ENCODE data around the gene PKP1.

PKP1 gene

DNA sequence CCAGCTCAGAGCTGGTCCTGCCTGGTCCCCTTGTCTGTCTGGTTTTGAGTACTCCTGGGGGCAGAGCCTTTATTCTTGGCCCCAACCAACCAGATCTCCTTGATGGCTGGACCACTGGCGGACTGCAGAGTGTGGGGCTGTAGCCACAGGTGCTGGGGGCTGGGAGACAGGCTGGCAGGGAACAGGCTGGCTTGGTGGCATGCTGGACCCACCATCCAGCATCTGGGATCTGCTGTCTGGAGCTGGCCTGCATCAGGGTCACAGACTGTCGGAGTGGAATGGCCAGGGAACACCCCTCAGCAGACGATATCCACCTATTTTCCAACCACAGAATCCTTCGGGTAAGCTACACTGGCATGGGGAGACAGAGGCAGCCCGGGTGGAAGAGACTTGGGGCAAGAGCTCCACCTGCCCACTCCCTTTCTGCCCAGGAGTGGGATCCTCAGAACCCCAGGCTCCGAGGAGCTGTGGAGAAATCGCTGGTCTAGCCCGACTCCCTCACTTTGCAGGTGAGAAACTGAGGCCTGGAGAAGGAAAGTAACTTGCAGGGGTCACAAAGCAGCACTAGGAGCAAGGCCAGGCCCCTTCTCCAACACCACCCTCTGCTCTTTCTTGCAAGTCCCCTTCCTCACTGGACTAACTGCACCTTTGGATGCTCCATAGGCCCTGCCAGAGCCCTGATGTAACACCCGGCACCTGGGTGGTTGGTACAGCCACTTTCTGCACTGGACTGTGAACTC lies 53.6 kb downstream of the PKP1 start:
- no peak overlapping the region for H3K27ac ChIP-seq
- H3K9ac ChIP-seq (ENCODE audit: insufficient read length) = no peak overlapping the region
- H3K9me3 ChIP-seq (ENCODE audit: low read depth, low read length) = no peaks in the 10 kb centered on the region
- H3K4me3 ChIP-seq = no peak overlapping the region
- H3K36me3 ChIP-seq (ENCODE audit: insufficient read depth, low read length) = no peaks in the 10 kb centered on the region
- no peak for DNase-seq (ENCODE audit: low read depth, low spot score)
- no peak for TF ChIP-seq FOXP2 (optimal IDR thresholded peaks at IDR 0.05; ENCODE audit: control extremely low read depth, extremely low read length, insufficient read depth)
- no peak for TF ChIP-seq POLR2AphosphoS5 (IDR thresholded peaks at IDR 0.05; ENCODE audit: borderline replicate concordance, low read depth, low read length)

DNA sequence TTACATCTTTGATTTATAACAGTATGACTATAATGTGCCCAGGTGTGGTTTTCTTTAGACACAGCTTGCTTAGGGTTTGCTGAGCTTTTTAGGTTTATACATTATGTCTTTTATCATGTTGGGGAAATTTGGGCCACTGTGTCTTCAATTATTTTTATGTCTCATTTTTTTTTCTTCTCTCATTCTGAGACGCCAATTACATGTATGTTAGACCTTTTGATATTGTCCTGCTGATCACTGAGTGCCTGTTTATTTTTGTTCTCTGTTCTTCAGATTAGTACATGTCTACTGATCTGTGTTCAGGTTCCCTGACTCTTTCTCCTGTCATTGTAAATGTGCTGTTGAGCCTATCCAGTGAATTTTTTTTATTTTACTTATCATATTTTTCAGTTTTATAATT lies 58.1 kb downstream of the PKP1 start:
- no peak overlapping the region for H3K4me3 ChIP-seq
- H3K27ac ChIP-seq = no peak overlapping the region
- no peak for DNase-seq (ENCODE audit: low read depth, low spot score)

GRCh38 chr1:201344206-201345080 lies 61.1 kb downstream of the PKP1 start:
- H3K9ac ChIP-seq (ENCODE audit: insufficient read length) = no peak overlapping the region
- TF ChIP-seq FOXP2 (optimal IDR thresholded peaks at IDR 0.05; ENCODE audit: control extremely low read depth, extremely low read length, insufficient read depth) (no peak), POLR2AphosphoS5 (IDR thresholded peaks at IDR 0.05; ENCODE audit: borderline replicate concordance, low read depth, low read length) (no peak), EZH2 (IDR thresholded peaks at IDR 0.05) (no peak)
- no peak overlapping the region for H3K27ac ChIP-seq
- no peak for DNase-seq (ENCODE audit: low read depth, low spot score)
- H3K4me3 ChIP-seq = no peak overlapping the region
- no peaks in the 10 kb centered on the region for H3K9me3 ChIP-seq (ENCODE audit: low read depth, low read length)
- no peaks in the 10 kb centered on the region for H3K36me3 ChIP-seq (ENCODE audit: insufficient read depth, low read length)

More for the DNA sequence above, 58.1 kb downstream of the PKP1 start:
- Histone ChIP-seq H3K9ac (ENCODE audit: insufficient read length) (no peak overlapping the region), H3K36me3 (ENCODE audit: insufficient read depth, low read length) (no peaks in the 10 kb centered on the region), H3K9me3 (ENCODE audit: low read depth, low read length) (no peaks in the 10 kb centered on the region)
- TF ChIP-seq FOXP2 (optimal IDR thresholded peaks at IDR 0.05; ENCODE audit: control extremely low read depth, extremely low read length, insufficient read depth) = no peak
- no peak for TF ChIP-seq EZH2 (IDR thresholded peaks at IDR 0.05)
- no peak for TF ChIP-seq POLR2AphosphoS5 (IDR thresholded peaks at IDR 0.05; ENCODE audit: borderline replicate concordance, low read depth, low read length)

DNA sequence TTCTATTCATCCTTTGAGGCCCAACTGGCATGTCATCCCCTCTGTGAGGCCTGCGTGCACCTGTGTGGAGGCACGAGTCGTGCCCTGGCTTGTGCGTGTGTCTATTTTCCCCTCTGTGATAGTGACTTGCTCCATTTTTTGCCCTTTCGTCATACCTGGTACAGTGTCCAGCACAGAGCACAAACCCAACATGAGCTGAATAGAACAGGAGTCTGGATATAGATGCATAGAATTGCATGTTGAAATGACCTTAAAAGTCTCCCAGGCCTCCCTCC lies 61.7 kb downstream of the PKP1 start:
- no peak overlapping the region for H3K4me3 ChIP-seq
- no peak overlapping the region for H3K27ac ChIP-seq
- no peak overlapping the region for H3K9ac ChIP-seq (ENCODE audit: insufficient read length)
- no peaks in the 10 kb centered on the region for H3K36me3 ChIP-seq (ENCODE audit: insufficient read depth, low read length)
- no peaks in the 10 kb centered on the region for H3K9me3 ChIP-seq (ENCODE audit: low read depth, low read length)
- no peak for DNase-seq (ENCODE audit: low read depth, low spot score)
- TF ChIP-seq EZH2 (IDR thresholded peaks at IDR 0.05) = no peak
- no peak for TF ChIP-seq POLR2AphosphoS5 (IDR thresholded peaks at IDR 0.05; ENCODE audit: borderline replicate concordance, low read depth, low read length)
- TF ChIP-seq FOXP2 (optimal IDR thresholded peaks at IDR 0.05; ENCODE audit: control extremely low read depth, extremely low read length, insufficient read depth) = no peak

- DNase-seq (ENCODE audit: low read depth, low spot score) = no peak
- Histone ChIP-seq H3K9ac (ENCODE audit: insufficient read length) (no peak overlapping the region), H3K36me3 (ENCODE audit: insufficient read depth, low read length) (no peaks in the 10 kb centered on the region), H3K9me3 (ENCODE audit: low read depth, low read length) (no peaks in the 10 kb centered on the region), H3K27ac (no peak overlapping the region), H3K4me3 (no peak overlapping the region)
- no peak for TF ChIP-seq FOXP2 (optimal IDR thresholded peaks at IDR 0.05; ENCODE audit: control extremely low read depth, extremely low read length, insufficient read depth)
- TF ChIP-seq EZH2 (IDR thresholded peaks at IDR 0.05) = no peak
- no peak for TF ChIP-seq POLR2AphosphoS5 (IDR thresholded peaks at IDR 0.05; ENCODE audit: borderline replicate concordance, low read depth, low read length)
Observed at GRCh38 chr1:201346337-201346939, 63.1 kb downstream of the PKP1 start.

DNA sequence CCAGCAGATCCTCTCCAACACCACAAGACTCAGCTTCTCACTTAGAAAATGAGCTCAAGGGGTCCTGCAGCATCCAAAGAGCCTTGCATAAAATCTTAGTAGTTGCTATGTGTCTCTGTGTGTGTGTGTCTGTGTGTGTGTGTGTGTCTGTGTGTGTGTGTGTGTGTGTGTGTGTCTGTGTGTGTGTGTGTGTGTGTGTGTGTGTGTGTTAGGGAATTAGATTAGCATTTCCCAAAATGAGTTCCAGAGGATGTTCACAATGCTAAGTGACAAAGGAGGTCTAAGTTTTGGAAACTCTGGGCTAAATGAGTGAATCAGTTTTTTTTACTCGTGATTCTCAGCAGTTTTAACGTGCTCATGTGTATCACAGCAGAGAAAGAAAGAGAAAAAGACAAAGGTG lies 63.7 kb downstream of the PKP1 start:
- Histone ChIP-seq H3K4me3 (no peak overlapping the region), H3K9me3 (ENCODE audit: low read depth, low read length) (no peaks in the 10 kb centered on the region), H3K36me3 (ENCODE audit: insufficient read depth, low read length) (no peaks in the 10 kb centered on the region), H3K9ac (ENCODE audit: insufficient read length) (no peak overlapping the region), H3K27ac (no peak overlapping the region)
- no peak for DNase-seq (ENCODE audit: low read depth, low spot score)
- TF ChIP-seq POLR2AphosphoS5 (IDR thresholded peaks at IDR 0.05; ENCODE audit: borderline replicate concordance, low read depth, low read length) (no peak), FOXP2 (optimal IDR thresholded peaks at IDR 0.05; ENCODE audit: control extremely low read depth, extremely low read length, insufficient read depth) (no peak), EZH2 (IDR thresholded peaks at IDR 0.05) (no peak)

- H3K36me3 ChIP-seq (ENCODE audit: insufficient read depth, low read length) = no peaks in the 10 kb centered on the region
- H3K9me3 ChIP-seq (ENCODE audit: low read depth, low read length) = no peaks in the 10 kb centered on the region
- DNase-seq (ENCODE audit: low read depth, low spot score) = no peak
- no peak overlapping the region for H3K4me3 ChIP-seq
- H3K9ac ChIP-seq (ENCODE audit: insufficient read length) = no peak overlapping the region
- no peak for TF ChIP-seq POLR2AphosphoS5 (IDR thresholded peaks at IDR 0.05; ENCODE audit: borderline replicate concordance, low read depth, low read length)
- no peak for TF ChIP-seq EZH2 (IDR thresholded peaks at IDR 0.05)
- no peak for TF ChIP-seq FOXP2 (optimal IDR thresholded peaks at IDR 0.05; ENCODE audit: control extremely low read depth, extremely low read length, insufficient read depth)
- no peak overlapping the region for H3K27ac ChIP-seq
Observed at GRCh38 chr1:201347498-201348210, 64.3 kb downstream of the PKP1 start.

DNA sequence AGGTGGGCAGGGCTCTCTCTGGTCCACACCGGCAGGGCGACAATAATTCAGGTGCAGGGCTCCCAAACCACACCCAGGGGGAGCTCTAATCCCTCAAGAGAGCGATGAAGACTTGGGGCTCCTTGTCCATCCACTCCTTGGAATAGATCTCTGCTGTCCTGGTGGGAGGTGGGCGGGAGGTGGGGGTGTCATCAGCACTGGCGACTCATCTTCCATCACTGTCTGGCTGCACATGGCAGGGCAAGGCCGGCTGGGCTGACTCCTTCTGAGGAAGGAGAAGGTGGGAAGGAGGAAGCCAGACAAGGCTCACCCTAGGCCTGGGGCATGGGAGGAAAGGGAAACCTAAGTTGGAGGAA lies 64.9 kb downstream of the PKP1 start:
- Histone ChIP-seq H3K9ac (ENCODE audit: insufficient read length) (no peak overlapping the region), H3K36me3 (ENCODE audit: insufficient read depth, low read length) (no peaks in the 10 kb centered on the region)
- TF ChIP-seq FOXP2 (optimal IDR thresholded peaks at IDR 0.05; ENCODE audit: control extremely low read depth, extremely low read length, insufficient read depth) (no peak), POLR2AphosphoS5 (IDR thresholded peaks at IDR 0.05; ENCODE audit: borderline replicate concordance, low read depth, low read length) (no peak), EZH2 (IDR thresholded peaks at IDR 0.05) (no peak)

More for the DNA sequence above, 64.9 kb downstream of the PKP1 start:
- Histone ChIP-seq H3K27ac (no peak overlapping the region), H3K4me3 (no peak overlapping the region), H3K9me3 (ENCODE audit: low read depth, low read length) (no peaks in the 10 kb centered on the region)
- no peak for DNase-seq (ENCODE audit: low read depth, low spot score)

Data from SK-N-MC (cell line).